ENCODE results near the gene BCAP29.
A peak's percentile ranks its signal among the peaks of the same experiment; 100 is the strongest.

BCAP29 gene

DNA sequence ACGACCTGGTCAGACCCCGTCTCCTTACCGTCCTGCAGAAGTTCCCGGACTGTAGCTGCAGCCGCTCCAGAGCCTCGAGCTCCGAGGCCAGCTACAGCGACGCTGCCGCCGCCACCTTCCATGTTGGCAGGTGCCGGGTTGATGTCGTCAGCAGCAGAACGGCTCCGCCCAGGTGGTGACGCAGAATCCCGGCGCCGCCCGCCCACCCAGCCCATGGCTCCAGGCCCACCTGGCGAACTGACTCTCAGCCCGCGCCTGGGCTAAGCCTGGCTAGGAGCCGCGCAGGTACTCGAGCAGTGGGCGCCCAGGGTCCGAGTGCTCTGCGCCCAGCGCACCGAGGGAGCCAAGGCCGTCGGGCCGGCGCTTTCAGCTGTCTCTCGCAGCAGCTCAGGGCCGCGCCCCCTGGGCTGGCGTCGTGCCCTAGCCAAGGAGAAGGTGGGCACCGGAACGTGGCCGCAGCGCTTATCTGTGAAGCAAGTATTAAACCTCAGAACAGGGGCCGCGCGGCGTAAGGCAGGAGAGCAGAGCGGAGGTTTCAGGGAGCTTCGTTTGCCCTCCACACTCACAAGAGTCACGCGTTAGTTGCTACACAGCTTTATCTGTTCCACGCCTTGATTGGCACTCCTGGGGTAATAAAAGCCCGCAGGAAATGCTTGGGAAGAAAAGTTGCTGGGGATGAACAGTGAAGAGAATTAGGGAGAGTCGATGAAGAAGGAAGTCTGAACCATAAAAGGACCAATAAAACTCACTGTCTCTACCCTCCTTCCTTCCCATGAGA, 16.1 kb upstream of the BCAP29 start, which contains the start of the genes COG5 and DUS4L (continued):
- peak; percentile 79; the same call in 1 of the 2 replicates for TF ChIP-seq PBX3 (CRISPR knock-in tag; IDR thresholded peaks at IDR 0.05)
- no peak for TF ChIP-seq ZNF514 (tag by site-specific recombination; IDR thresholded peaks at IDR 0.05)
- TF ChIP-seq HIC1 (tag by site-specific recombination; IDR thresholded peaks at IDR 0.05), result peak; percentile 88
- TF ChIP-seq, protein P1, sequence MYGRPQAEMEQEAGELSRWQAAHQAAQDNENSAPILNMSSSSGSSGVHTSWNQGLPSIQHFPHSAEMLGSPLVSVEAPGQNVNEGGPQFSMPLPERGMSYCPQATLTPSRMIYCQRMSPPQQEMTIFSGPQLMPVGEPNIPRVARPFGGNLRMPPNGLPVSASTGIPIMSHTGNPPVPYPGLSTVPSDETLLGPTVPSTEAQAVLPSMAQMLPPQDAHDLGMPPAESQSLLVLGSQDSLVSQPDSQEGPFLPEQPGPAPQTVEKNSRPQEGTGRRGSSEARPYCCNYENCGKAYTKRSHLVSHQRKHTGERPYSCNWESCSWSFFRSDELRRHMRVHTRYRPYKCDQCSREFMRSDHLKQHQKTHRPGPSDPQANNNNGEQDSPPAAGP (tag by site-specific recombination; IDR thresholded peaks at IDR 0.05), result peak; percentile 83; the same call in 1 of the 2 replicates
- TF ChIP-seq ZEB2 (tag by site-specific recombination; IDR thresholded peaks at IDR 0.05), result peak; percentile 34; the same call in 1 of the 2 replicates
- peak; percentile 65 for TF ChIP-seq SP2 (tag by site-specific recombination; IDR thresholded peaks at IDR 0.05)
- no peak for TF ChIP-seq ZNF701 (tag by site-specific recombination; IDR thresholded peaks at IDR 0.05)
- TF ChIP-seq ZNF146 (tag by site-specific recombination; IDR thresholded peaks at IDR 0.05), result peak; percentile 3; the same call in 1 of the 2 replicates
- TF ChIP-seq ZNF2 (tag by site-specific recombination; IDR thresholded peaks at IDR 0.05), result peak; percentile 40; the same call in 1 of the 2 replicates
- TF ChIP-seq ZBTB21 (tag by site-specific recombination; IDR thresholded peaks at IDR 0.05), result 0 out of 2 replicates have a peak, but pooled peaks have one; percentile 52
- 0 out of 2 replicates have a peak, but pooled peaks have one; percentile 41 for TF ChIP-seq ZBTB20 (tag by site-specific recombination; IDR thresholded peaks at IDR 0.05)
- peak; percentile 65 for TF ChIP-seq ZNF600 (tag by site-specific recombination; IDR thresholded peaks at IDR 0.05)
- TF ChIP-seq KLF10 (tag by site-specific recombination; IDR thresholded peaks at IDR 0.05), result peak; percentile 79
- no peak for TF ChIP-seq ZNF341 (tag by site-specific recombination; IDR thresholded peaks at IDR 0.05; ENCODE audit: low read depth)
- TF ChIP-seq GLI2 (tag by site-specific recombination; IDR thresholded peaks at IDR 0.05; ENCODE audit: borderline replicate concordance, low read depth), result no peak
- TF ChIP-seq ZNF629 (tag by site-specific recombination; IDR thresholded peaks at IDR 0.05), result peak; percentile 78
- TF ChIP-seq ZNF10 (tag by site-specific recombination; IDR thresholded peaks at IDR 0.05), result 0 out of 2 replicates have a peak, but pooled peaks have one; percentile 33
- TF ChIP-seq, protein P2, sequence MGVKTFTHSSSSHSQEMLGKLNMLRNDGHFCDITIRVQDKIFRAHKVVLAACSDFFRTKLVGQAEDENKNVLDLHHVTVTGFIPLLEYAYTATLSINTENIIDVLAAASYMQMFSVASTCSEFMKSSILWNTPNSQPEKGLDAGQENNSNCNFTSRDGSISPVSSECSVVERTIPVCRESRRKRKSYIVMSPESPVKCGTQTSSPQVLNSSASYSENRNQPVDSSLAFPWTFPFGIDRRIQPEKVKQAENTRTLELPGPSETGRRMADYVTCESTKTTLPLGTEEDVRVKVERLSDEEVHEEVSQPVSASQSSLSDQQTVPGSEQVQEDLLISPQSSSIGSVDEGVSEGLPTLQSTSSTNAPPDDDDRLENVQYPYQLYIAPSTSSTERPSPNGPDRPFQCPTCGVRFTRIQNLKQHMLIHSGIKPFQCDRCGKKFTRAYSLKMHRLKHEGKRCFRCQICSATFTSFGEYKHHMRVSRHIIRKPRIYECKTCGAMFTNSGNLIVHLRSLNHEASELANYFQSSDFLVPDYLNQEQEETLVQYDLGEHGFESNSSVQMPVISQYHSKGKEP (tag by site-specific recombination; IDR thresholded peaks at IDR 0.05), result no peak
- peak; percentile 63 for TF ChIP-seq ZBTB7A (tag by site-specific recombination; IDR thresholded peaks at IDR 0.05; ENCODE audit: low read depth)
- TF ChIP-seq PRDM10 (tag by site-specific recombination; IDR thresholded peaks at IDR 0.05), result peak; percentile 100
- TF ChIP-seq ZNF391 (tag by site-specific recombination; IDR thresholded peaks at IDR 0.05; ENCODE audit: borderline replicate concordance, low read depth), result peak; percentile 80; the same call in 1 of the 2 replicates
- peak; percentile 96 for TF ChIP-seq ZSCAN30 (tag by site-specific recombination; IDR thresholded peaks at IDR 0.05)
- TF ChIP-seq PATZ1 (tag by site-specific recombination; IDR thresholded peaks at IDR 0.05), result 0 out of 2 replicates have a peak, but pooled peaks have one; percentile 40
- peak; percentile 80 for TF ChIP-seq ZFHX2 (tag by site-specific recombination; conservative IDR thresholded peaks at IDR 0.05)
- peak; percentile 53; the same call in 1 of the 2 replicates for TF ChIP-seq ZNF366 (tag by site-specific recombination; conservative IDR thresholded peaks at IDR 0.05)
- TF ChIP-seq IKZF3 (tag by site-specific recombination; IDR thresholded peaks at IDR 0.05), result 0 out of 2 replicates have a peak, but pooled peaks have one; percentile 48

All from HEK293 (cell line).